ENCODE measurements around the gene MGME1. TPM values are rescaled to one million over a fixed set of nuclear protein-coding genes. Genes with fewer than 3 reads are reported as not detected.

MGME1 gene
- total RNA-seq, 1 experiment from 2014 or later = 34.9 TPM

DNA sequence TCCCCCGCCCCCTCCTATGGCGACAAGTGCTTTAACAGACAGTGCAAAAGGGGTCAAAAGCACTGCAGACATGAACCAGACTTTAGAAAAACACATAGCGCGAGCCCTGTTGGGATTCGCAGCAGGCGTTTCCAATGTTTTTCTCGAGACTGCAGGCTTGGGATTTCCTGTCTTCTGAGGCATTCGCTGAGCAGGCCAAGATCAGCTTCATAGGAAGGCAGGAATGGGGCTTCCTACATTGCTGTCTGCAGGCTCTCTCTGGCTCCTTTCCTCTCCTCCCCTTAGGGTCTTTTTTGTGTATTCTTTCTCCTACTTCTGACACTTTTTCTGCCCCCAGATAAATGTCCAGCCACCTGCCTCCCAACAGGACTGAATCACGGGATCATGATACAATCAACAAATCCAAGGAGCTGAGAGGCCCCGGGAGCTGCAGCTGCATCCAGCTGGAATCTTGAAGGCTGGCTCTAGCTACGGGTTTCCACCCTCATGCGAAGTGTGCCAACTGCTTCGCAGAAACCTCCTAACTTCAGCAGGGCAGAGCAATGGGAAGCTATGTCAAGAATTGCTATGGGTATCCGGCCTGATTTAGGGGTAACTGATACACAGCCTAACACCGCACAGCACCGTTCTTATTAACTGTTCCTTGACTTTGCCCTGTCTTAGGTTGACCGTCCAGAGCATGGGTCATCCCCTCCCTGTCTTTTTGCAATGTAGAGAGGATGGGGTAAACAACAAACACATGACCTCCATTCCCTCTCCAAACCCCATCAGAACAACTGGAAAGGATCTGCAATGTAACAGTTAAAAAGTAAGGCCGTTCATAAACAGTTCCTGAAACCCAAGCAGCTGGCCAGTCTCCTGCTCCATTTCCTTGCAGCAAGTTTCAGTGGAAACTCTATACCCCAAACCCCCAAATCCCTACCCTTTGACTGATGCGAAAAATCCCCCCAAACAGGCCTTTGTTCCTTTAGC lies 31.8 kb upstream of the MGME1 start:
- in situ Hi-C loops (cut with HindIII; ENCODE audit: low pct_unique_long_range_greater_than_20kb, low sequenced_read_pairs) = no loop called here
- no peak for DNase-seq (ENCODE audit: low read depth, low spot score)

DNA sequence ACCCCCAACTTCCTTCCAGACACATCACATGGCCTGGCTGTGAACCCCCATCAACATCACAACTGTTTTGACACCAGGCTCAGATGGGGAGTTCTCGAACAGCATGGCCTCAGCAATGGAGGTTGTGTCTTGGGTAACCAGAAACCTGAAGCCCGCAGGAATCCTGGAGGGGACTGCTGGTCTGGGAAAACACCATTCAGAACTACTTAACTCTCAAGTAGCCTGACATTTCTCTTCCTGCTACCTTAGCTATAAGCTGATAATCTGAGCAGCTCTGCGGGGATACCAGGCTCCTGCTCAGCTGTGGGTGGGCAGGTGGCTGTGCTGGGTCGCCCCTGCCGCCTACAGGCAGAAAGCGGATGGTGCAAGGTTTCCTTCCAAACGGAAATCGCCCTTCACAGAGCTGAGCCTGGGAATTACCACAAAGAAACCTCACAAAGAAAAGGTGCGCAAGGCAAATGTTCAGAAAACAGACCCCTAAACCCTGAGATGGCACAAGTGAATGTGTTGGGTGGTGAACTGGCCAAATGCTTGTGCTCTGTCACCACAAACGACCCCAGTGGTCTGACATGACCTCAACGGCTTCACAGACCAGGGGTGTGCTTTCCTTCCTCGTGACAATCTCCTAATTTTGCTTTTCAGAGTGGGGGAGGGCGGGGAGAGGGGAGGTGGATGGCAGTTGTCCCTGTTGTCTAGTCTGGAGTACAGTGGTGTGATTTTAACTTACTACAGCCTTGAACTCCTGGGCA lies 29.8 kb upstream of the MGME1 start:
- in situ Hi-C loops (cut with HindIII; ENCODE audit: low pct_unique_long_range_greater_than_20kb, low sequenced_read_pairs) = no loop called here
- DNase-seq (ENCODE audit: low read depth, low spot score) = peak; percentile 74

DNA sequence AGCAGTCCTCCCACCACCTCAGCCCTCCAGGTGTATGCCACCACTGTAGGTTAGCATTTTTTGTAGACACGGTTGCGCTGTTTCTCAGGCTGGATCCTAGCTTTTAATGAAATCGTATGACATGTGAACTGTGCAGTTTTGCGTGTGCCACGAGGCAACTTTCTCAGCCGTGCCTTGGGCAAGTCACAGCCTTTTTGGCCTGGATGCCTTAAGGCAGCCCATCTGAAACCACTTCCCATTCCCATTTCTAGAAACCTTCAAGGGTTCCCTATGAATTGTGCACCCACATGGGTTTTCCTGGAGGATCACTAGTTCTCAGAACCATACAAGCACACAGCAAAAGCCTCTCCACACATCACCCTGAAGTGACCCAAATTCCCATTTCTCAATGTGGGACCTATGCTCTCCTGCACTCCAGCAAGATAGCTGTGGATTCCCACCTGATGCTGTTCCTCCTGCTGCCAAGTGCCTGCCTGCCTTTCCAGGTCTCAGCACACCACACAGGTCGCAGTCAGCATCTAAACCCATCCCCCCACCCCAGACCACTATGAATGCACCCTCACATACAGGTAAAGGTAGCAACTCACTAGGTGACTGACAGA lies 29.1 kb upstream of the MGME1 start:
- peak; percentile 22 for DNase-seq (ENCODE audit: low read depth, low spot score)
- in situ Hi-C loops (cut with HindIII; ENCODE audit: low pct_unique_long_range_greater_than_20kb, low sequenced_read_pairs) = no loop called here

DNA sequence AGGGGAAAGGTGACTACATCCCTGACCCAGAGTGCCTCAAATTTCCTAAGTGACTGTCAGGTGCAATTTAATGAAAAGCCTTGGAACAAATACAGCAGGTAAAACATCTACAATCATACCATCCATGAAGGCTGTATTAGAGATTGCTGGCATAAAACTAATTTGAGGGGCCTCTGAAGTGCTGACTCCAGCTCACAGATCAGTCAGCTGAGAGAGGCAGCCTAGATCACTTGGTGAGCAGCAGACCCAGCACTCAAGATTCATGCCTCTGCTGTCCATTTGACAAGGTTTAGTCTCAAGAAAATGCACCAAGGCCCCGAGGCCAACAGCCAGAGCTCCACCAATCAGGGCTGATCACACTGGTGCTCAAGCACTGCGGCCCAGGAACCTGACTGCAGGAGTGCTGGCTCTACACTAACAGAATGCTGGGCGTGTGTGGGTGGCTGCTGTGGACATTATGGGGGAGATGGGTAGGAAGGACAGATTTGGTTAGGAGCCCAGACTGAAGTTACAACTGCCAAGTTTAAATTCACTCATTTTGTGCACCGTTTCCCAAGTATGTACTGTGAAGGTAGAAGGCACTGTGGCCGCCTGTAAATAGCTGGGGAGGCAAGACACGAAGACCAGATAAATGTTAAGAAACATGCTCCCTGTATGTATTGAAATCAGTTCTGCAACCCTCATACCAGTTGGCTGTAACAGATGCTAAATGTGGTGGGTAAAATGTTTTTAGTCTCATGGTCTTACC lies 28.4 kb upstream of the MGME1 start:
- DNase-seq (ENCODE audit: low read depth, low spot score) = peak; percentile 50
- in situ Hi-C loops (cut with HindIII; ENCODE audit: low pct_unique_long_range_greater_than_20kb, low sequenced_read_pairs) = no loop called here

DNA sequence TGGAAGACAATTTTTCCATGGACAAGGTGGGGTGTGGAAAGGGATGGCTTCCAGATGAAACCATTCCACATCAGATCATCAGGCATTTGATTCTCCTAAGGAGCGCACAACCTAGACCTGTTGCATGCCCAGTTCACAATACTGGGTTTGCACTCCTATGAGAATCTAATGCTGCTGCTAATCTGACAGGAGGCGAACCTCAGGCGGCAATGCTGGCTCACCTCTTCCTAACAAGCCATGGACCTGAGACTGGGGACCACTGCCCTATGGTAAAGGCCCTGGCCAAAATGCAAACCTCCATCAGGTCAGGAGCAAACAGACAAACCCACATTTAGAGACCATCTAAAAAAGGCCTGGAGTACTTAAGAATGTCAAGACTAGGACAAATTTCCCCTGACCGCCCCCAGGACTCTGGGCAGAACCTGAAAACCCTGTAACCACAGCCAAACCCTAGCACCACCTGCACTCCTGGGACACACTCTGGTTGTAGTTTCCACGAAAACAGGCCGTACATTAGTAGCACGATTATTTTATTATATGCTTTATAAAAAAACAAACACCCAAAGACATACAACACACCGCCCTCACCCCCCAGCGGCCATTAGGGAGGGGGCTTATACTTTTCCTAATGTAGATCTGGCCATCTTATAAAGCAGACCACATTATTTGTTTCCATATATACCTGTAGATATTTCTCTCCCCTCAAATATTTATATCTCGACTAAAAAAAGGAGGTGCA lies 27.6 kb upstream of the MGME1 start:
- in situ Hi-C loops (cut with HindIII; ENCODE audit: low pct_unique_long_range_greater_than_20kb, low sequenced_read_pairs) = no loop called here
- DNase-seq (ENCODE audit: low read depth, low spot score) = no peak

GRCh38 chr20:17941826-17942196 lies 27.0 kb upstream of the MGME1 start:
- in situ Hi-C loops (cut with HindIII; ENCODE audit: low pct_unique_long_range_greater_than_20kb, low sequenced_read_pairs) = no loop called here
- no peak for DNase-seq (ENCODE audit: low read depth, low spot score)

DNA sequence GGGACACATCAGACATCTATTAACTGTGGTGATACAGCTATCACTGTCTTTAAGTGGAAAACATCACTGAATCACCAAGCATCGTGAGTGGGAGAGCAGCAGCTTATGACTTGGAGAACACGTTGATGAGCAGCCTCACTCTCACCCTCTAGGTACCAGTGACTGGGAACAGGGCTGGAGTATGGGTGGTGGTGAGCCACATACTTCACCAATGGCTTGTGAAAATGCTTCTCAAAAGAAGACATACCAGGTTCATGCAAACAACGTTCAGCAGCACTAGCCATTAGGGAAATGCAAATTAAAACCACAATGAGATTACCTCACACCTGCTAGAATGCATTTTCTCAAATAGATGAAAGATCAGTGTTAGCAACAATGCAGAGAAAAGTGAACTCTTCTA lies 25.5 kb upstream of the MGME1 start:
- in situ Hi-C loops (cut with HindIII; ENCODE audit: low pct_unique_long_range_greater_than_20kb, low sequenced_read_pairs) = no loop called here
- no peak for DNase-seq (ENCODE audit: low read depth, low spot score)

GRCh38 chr20:17944854-17945474 lies 23.9 kb upstream of the MGME1 start:
- DNase-seq (ENCODE audit: low read depth, low spot score) = no peak
- in situ Hi-C loops (cut with HindIII; ENCODE audit: low pct_unique_long_range_greater_than_20kb, low sequenced_read_pairs) = no loop called here

- DNase-seq (ENCODE audit: low read depth, low spot score) = no peak
- in situ Hi-C loops (cut with HindIII; ENCODE audit: low pct_unique_long_range_greater_than_20kb, low sequenced_read_pairs) = no loop called here
These were observed 22.8 kb upstream of the MGME1 start for GRCh38 chr20:17946040-17946439.

DNA sequence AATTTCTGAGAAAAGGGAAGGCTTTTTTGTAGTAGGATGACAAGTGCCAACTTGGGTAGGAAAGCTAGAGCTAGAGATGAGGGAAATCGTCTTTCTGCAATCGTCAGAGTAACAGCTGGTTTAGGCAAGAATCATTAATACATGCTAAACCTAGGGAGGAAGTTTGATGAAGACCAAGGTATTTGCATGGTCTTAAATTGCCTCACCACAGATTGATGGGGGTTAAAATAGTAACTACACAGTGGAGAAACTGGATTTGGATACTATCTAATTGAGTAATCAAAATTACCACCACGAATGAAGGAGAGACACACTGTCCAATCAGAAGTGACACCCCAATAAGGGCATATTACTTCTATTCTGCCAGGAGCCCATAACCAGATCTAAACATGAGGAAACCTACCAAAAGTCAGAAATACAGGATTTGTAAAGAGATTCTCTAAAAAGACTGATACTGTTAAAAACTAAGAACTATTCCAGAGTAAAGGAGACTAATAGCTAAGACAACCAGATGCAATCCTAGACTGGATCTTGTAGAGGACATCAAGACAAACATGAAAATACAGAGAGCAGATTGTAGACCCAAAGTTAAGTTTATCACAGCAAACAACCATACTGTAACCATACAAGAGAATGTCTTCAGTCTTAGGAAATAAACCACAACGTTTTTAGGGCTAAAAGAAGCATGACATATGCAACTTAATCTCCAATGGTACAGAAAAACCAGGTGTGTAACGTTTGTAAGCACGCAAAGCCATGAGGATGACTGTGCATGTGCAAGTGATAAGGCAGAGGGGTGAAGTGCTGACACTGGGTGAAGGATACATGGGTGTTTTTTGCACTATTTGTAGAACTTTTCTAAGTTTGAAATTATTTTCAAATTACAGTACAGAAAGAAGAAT lies 22.0 kb upstream of the MGME1 start:
- in situ Hi-C loops (cut with HindIII; ENCODE audit: low pct_unique_long_range_greater_than_20kb, low sequenced_read_pairs) = no loop called here
- no peak for DNase-seq (ENCODE audit: low read depth, low spot score)

DNA sequence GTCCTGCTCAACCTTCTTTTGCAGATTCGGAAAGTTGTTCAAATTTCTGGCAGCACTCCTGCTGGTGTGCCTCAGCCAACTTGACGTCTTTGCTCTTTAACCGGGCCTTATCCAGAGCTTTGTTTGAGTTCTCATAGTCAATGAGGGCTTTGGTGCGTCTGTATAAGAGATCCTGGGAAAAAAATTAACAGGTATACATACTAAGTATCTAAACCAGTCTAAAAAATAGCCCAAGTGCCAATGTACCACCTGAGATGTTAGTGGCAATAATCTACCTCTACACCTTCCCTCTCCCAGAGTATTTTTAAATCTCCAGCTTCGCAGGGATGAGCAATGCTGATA lies 21.4 kb upstream of the MGME1 start:
- in situ Hi-C loops (cut with HindIII; ENCODE audit: low pct_unique_long_range_greater_than_20kb, low sequenced_read_pairs) = no loop called here

DNA sequence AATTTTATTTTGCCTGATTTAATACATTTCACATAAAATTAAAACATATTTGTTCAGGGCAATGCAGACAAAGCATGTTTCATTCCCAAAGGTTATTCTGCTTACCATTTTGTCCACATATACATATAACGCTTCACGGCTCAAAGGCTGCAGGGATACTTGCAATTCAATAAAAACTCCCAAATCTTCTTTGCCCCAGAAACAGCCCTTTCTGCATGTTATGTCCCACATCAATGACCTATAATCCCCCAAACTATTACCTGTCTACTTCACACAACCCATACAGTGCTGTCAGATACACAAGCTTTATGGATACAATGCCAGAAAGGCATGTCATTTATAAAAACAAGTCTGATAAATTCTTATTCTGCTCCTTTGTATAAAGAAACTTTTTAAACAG lies 20.4 kb upstream of the MGME1 start:
- no peak for DNase-seq (ENCODE audit: low read depth, low spot score)
- in situ Hi-C loops (cut with HindIII; ENCODE audit: low pct_unique_long_range_greater_than_20kb, low sequenced_read_pairs) = no loop called here

More for the DNA sequence above, 21.4 kb upstream of the MGME1 start:
- no peak for DNase-seq (ENCODE audit: low read depth, low spot score)

DNA sequence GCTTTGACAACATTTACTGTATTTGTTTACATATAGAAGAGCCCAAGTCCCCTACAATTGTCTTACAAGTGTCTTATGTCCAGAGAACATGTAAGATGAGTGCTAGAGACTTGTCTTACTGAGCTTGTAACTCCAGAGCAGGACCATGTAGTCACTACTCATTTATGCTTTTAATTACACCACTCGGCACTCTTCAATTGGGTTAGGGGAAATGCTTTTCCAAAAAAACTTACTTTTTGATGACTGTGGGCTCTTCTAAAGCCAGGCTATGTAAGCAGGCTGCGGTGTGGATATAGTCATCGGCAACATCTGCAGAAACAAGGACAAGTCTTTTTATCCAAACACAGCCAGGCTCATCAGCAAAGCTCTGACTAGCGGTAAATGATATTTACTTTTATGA lies 18.9 kb upstream of the MGME1 start:
- in situ Hi-C loops (cut with HindIII; ENCODE audit: low pct_unique_long_range_greater_than_20kb, low sequenced_read_pairs) = no loop called here
- DNase-seq (ENCODE audit: low read depth, low spot score) = no peak

GRCh38 chr20:17950670-17951069 lies 18.1 kb upstream of the MGME1 start:
- DNase-seq (ENCODE audit: low read depth, low spot score) = no peak
- in situ Hi-C loops (cut with HindIII; ENCODE audit: low pct_unique_long_range_greater_than_20kb, low sequenced_read_pairs) = no loop called here

DNA sequence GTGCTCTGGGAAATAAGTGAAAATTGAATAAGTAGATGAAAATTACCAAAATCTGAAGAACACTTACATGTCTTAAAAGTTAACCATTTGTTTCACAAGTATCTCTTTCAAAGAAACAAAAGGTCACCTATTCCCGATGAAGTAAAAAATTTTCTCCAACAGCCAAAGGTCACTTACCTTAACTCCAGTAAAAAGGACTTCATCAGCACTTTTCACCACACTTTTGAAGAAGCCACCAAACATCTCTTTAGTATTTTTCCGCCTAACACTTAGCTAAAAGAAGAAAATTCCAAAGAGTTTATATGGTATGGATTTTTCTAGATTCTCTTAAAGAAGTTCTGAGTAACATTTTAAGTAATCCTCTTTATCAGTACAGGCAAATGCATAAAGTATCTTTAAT lies 17.5 kb upstream of the MGME1 start:
- in situ Hi-C loops (cut with HindIII; ENCODE audit: low pct_unique_long_range_greater_than_20kb, low sequenced_read_pairs) = no loop called here
- no peak for DNase-seq (ENCODE audit: low read depth, low spot score)
